ENCODE results near the gene AZU1.

DNA sequence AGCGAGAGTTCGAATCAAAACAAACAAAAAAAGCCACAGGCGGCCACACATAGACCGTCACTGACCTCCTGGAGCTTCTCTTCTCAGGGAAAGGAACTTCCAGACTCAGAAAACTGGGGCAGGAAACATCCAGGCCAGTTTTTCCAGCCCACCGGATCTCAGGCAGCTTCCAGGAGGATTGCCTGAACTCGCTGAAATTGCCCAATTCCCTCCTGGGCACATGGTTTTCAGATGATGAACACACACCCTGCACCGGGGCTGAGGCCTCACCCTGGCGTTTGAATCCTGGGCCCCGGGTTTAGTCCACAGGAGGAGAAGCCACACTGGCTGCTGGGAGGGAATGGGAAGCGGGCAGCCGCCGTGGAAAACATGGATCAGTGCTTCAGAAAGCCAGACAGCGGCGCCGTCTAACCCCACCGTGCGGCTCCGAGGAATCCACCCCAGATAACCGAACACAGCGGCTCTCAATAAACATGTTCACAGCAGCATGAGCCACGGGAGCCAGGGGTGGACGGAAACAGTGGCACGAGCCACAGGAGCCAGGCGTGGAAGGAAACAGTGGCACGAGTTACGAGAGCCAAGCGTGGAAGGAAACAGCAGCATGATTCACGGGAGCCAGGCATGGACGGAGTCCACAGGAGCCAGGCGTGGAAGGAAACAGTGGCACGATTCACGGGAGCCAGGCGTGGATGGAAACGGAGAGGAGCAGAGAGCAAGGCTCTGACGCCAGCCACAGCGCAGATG lies 48.6 kb upstream of the AZU1 start:
- TF ChIP-seq TAF1 (IDR thresholded peaks at IDR 0.05; ENCODE audit: low read depth, low read length) (no peak), POLR2A (IDR thresholded peaks at IDR 0.05; ENCODE audit: low read depth, low read length) (no peak)
